Superior temporal gyrus (tissue), 1 donor: ENCODE results near the gene FHL5.
"Not testable (repeated sequence)": the region's sequence is repeated elsewhere in the genome, so short reads cannot be mapped to it uniquely, and the experiment has no call there.

Experiments used
- DNase-seq: peaks from one replicate; pipeline ENCODE4 v3.0.0-alpha.2; 2016; ENCODE audit errors: extremely low spot score

FHL5 gene

GRCh38 chr6:96610019-96610418 is 47.1 kb downstream of the FHL5 start:
- DNase-seq = no peak

DNA sequence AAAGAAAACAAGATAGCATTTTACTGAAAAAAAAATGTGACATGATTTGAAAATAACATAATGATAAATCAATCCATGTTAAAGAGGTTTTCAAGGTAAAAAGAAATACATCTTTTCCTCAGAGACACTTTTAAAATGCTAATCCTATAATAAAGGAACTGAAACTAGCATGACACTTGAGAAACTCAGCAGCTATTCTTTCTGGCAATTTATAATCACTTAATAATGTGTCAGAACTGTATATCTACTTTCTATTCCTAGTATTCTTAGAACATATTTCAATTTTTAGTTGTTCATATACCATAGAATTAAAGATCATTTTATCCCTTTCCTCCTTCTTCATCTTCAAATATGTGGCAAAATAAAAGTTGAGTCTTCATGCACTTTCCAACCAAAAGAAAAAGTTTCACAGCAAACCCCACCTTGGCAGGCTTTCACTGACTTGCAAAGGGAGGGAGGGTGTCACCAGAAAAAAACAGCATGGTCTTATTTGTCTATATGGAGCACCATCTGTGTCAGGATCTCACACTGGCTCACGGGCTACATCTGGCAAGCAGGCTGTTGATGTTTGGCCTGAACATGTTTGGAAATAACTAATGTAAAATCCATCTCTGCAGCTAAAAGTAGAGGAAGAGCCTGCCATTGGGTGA is 48.5 kb downstream of the FHL5 start:
- DNase-seq = no peak

DNA sequence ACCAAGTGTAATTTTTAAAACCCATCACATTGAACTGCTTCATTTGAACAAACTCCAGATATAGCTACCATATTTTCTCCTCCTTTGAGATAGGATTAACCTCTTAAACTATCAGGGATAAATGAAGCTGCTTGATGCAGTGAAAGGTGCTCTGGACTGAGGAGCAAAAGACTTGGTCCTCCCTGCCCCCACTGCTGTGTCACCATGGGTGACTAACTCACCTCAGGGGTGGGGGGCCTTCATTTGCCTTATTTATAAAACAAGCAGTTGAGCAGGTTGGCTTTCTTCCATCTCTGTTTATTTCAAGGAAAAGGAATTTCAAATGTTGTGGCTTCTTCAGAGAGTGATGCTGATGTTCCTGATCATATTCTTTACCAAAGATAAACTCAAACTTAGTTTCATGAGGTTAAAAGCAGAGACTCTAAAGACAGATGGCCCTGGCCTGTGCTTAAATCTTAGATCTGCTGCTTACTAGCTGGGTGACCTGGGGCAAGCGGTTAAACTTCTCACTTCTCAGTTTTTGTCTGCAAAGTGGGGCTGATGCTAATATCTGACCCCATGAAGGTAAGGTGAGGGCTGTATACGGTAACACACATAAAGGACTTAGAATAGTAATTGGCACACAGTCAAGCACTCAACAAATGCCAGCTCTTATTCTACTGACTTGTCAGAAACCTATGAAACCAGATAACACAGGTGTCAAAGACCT is 50.5 kb downstream of the FHL5 start:
- DNase-seq = no peak

GRCh38 chr6:96620851-96621250 is 57.9 kb downstream of the FHL5 start:
- DNase-seq = no peak

DNA sequence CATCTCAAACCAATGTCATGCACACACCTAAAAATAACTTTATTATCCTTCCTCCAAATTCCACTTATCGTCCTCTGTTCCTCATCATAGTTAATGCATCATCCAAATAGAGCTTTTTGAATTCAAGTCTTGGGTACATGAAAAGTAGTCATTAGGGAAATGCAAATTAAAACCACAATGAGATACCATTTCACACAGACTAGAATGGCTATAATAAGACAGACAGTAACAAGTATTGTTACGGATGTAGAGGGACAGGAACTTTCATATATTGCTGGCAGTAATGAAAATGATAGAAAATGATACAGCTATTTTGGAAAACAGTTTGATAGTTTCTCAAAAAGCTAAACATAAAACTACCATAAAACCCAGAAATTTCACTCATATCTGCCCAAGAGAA is 59.1 kb downstream of the FHL5 start:
- no peak for DNase-seq

DNA sequence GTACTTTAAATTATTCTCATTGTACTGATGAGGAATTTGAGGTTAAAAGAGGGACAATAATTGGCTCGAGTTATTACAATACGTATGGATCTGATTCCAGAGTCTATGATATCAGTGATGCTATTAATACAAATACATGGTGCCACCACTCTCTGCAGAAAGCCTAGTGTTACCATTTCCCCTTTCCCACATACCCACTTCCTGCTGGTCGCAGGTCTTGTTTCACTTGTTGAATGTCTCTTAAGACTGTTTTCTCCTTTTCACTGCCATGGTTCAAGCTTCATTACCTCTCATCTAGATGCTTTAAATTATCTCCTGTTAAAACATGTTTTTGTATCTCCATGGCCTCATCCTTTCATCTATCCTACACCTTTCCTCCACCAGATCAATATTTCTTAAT is 62.0 kb downstream of the FHL5 start:
- DNase-seq = no peak

GRCh38 chr6:96626759-96627364 is 63.9 kb downstream of the FHL5 start:
- peak; percentile 73 for DNase-seq

DNA sequence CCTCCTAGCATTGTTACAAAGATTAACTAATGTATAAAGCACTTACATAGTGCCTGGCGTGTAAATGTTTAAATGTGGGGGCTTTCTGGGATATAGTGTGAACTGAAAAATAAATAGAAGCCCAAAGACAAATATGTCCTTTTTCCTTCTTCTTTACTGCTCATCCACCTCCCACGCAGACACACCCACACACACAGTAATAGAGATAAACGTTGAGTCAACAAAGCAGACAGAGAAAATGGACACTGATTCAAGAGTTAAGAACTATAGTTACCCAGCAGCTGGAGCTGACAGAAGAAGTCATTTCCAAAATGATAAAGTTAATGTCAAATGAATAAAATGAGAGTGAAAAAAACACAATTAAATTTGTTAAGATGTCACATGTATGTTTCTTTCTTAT is 68.3 kb downstream of the FHL5 start:
- DNase-seq = no peak

DNA sequence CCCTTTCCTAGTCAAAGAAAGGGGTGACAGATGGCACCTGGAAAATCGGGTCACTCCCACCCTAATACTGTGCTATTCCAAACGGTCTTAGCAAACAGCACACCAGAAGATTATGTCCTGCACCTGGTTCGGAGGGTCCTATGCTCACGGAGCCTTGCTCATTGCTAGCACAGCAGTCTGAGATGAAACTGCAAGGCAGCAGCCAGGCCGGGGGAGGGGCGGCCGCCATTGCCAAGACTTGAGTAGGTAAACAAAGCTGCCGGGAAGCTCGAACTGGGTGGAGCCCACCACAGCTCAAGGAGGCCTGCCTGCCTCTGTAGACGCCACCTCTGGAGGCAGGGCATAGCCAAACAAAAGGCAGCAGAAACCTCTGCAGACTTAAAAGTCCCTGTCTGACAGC is 75.1 kb downstream of the FHL5 start:
- not testable (repeated sequence) for DNase-seq

GRCh38 chr6:96645106-96645505 is 82.2 kb downstream of the FHL5 start:
- no peak for DNase-seq

- no peak for DNase-seq
These were observed 87.0 kb downstream of the FHL5 start for GRCh38 chr6:96649926-96650325.

DNA sequence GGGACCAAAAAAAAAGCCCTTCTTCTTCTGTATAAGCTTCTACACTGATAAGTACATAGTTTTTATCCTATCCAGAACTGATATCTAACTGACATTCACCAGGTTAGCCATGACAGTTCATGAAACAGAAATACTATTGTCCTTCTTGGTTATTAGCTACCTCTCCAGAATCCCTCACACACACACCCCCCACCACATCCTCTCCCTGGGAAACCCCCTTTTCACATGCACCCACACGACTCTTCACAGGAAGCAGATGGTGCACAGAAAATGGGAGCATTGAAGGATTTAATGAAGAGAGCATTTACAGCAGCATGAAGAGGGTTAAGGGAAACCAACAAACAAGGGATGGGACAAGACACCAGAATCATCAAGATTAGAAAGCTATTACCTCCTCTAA is 88.9 kb downstream of the FHL5 start:
- DNase-seq = no peak

GRCh38 chr6:96652552-96652951 is 89.6 kb downstream of the FHL5 start:
- no peak for DNase-seq

DNA sequence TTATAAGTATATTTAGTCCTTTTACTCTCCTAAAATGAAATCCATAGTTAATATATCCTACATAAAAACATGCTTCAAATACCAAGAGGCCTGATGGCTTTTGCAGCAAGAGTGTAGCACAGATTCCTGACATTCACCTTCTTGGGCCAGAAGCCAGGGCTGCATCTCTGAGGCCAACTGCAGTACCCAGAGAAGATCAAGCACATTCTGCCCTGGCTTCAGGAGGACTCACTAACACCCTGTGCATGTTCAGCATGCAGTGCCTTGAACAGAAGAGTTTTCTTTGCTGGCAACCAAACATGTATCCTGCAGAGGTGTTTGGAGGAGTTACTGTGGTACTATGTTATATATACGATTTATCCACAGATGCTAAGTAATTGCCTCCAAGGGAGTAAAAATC is 90.3 kb downstream of the FHL5 start:
- DNase-seq = no peak

DNA sequence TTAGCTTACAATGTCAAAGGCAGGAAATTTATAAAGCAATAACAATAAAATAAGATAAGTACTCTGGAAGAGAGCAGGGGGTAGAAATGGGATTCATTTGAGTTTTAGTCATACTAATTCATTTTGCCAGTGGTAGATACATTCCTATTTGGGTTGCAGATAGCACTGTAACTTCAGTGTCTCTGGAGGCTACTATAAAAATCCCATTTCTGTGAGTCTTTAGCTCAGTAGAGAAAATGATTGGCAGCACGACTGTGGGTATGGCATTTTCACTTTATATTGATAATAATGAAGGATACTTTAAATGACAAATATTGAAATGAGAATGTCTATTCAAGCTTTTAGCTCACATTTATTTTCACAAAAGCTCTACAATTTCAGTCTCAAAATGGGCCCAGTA is 93.6 kb downstream of the FHL5 start:
- DNase-seq = no peak

GRCh38 chr6:96657344-96657743 is 94.4 kb downstream of the FHL5 start:
- DNase-seq = no peak

GRCh38 chr6:96659084-96659845 is 96.3 kb downstream of the FHL5 start:
- DNase-seq = no peak
